ENCODE results near the gene AGFG1.

DNA sequence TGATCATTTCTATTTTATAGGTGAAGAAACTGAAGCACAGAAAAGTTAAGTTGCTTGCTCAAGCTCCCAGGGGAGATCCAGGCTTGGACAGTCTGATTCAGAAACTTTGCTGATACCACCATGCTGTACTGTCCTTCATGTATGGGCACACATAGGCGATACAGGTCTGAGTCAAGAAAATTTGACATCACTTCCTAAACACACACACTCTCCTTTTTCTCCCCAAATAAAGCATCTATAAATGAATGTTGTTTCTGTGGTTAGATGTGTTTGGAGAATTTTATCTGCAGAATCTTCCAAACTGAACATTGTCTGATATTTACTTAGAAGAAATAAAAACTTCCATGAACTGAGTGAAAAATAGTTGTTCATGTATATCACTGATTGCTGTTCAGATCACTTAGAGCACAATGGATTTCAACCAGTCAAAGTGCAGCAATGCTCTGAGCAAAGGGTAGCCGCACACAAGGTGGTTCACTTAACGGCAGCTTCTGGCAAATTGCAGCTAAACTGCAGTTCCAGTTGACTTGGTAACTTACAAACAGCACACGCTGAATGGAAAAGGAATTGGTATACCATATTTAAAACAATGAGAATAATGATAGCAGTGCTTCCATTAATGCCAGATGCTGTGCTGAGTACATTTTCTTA, 10.0 kb upstream of the AGFG1 start:
- TF ChIP-seq POLR2AphosphoS5 (IDR thresholded peaks at IDR 0.05; ENCODE audit: low read depth, low read length) (no peak), TAF1 (IDR thresholded peaks at IDR 0.05; ENCODE audit: borderline replicate concordance, insufficient read depth, low read length) (no peak)
